Uterus (tissue), 2 donors: ENCODE results near the gene ALOXE3.

Experiments used
- POLR2A ChIP-seq, 2 donors: fragments of 450-650 bp; IDR thresholded peaks; one replicate each; pipeline ENCODE4 v1.6.1; 2016; ENCODE audit warnings: antibody characterized with exemption in 2 of 2, mild to moderate bottlenecking in 1 of 2, moderate library complexity in 1 of 2
- TF ChIP-seq, protein P1 (sequence below), 4 experiments: fragments of 200-600 bp in 2 of 4; fragments of 450-650 bp in 2 of 4; sonication (generic) in 2 of 4; IDR thresholded peaks; one replicate each; pipeline ENCODE4 v1.5.1; 2016 to 2019; ENCODE audit warnings: antibody characterized with exemption in 4 of 4, mild to moderate bottlenecking in 2 of 4, moderate library complexity in 1 of 4

GRCh38 chr17:8143581-8144400, 25.5 kb upstream of the ALOXE3 start:
- TF ChIP-seq, protein P1, sequence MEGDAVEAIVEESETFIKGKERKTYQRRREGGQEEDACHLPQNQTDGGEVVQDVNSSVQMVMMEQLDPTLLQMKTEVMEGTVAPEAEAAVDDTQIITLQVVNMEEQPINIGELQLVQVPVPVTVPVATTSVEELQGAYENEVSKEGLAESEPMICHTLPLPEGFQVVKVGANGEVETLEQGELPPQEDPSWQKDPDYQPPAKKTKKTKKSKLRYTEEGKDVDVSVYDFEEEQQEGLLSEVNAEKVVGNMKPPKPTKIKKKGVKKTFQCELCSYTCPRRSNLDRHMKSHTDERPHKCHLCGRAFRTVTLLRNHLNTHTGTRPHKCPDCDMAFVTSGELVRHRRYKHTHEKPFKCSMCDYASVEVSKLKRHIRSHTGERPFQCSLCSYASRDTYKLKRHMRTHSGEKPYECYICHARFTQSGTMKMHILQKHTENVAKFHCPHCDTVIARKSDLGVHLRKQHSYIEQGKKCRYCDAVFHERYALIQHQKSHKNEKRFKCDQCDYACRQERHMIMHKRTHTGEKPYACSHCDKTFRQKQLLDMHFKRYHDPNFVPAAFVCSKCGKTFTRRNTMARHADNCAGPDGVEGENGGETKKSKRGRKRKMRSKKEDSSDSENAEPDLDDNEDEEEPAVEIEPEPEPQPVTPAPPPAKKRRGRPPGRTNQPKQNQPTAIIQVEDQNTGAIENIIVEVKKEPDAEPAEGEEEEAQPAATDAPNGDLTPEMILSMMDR (IDR thresholded peaks at IDR 0.05): no peak
- no peak for TF ChIP-seq POLR2A (IDR thresholded peaks at IDR 0.05)
